COLO668 (cell line): ENCODE results near the gene KCNK5.

Experiments
- DNase-seq: peaks from one replicate; lab custom pipeline; 2025; ENCODE audit not compliant: unreplicated experiment; lab: John Stamatoyannopoulos, UW

The KCNK5 gene

DNA sequence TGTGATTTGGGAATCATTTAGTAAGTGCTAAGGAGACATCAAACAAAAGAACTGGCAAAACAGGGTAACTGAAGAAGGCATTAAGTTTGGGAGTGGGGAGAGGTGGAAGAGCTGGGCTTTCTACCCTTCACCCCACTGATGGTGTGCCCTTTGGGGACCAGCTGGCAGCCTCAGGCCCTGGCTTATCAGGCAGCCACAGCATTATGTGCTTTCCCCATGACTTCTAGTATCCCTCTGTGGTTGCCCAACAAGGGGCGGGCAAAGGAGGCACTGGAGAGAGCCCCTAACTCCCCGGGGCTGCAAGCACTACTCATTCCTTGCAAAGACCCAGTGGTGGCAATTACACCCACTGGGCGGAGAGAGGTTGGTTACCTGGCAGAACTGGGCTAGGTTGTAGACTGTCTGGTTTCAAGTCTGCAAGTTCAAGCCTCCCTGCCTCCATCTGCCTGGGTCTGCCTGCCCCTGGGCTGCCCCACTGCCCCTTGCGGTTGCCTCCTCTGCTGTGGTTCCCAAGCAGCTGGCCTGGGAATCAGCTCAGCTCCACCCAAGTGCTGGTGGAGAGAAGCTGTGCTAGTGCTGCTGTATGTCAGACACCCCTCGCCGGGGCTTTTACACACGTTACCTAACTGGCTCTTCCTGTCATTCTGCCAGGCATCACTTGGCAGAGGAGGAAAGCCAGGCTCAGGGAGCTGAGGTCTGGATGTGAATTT lies 29.9 kb downstream of the KCNK5 start:
- no peak for DNase-seq

GRCh38 chr6:39198528-39198927 lies 30.7 kb downstream of the KCNK5 start:
- no peak for DNase-seq

GRCh38 chr6:39197922-39198500 lies 31.3 kb downstream of the KCNK5 start:
- DNase-seq, result no peak

DNA sequence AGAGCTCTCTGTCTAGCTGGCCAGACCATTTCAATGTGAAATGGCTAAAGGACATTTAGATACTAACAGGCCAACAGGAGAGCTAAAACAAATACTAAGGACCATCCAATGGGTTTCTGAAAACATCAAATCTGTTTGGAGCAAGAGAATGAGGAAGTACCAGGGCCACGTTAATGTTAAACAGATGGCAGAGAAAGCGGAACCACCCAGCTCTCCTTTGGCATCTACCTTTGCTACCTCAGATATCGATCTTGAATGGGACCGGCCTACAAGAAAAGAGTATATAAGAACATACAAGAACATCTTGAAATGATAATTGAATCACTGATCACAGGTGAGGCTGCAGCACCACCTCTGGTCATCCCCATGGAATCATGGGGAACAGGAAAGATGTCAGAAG lies 31.8 kb downstream of the KCNK5 start:
- no peak for DNase-seq

- DNase-seq, result peak; percentile 2
These were observed 32.6 kb downstream of the KCNK5 start for GRCh38 chr6:39196673-39197091.

GRCh38 chr6:39195792-39196385 lies 33.4 kb downstream of the KCNK5 start:
- no peak for DNase-seq

DNA sequence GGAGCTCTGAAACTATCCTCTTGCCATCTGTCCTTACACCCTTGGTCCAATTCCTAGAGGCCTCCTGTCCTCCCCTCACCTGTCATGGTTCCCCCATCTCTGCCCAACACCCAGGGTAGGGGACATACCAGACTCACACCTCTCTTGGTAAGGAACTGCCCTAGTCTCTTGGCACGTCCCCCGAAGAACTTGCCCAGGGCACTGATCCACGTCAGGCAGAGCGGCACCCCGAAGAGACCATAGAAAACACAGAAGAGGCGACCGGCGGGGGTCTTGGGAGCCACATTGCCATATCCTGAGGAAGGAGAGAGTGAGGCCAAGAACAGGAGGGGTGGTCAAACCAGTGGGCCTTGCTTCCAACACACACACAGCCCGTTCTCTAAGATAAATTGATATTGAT lies 34.8 kb downstream of the KCNK5 start:
- no peak for DNase-seq

DNA sequence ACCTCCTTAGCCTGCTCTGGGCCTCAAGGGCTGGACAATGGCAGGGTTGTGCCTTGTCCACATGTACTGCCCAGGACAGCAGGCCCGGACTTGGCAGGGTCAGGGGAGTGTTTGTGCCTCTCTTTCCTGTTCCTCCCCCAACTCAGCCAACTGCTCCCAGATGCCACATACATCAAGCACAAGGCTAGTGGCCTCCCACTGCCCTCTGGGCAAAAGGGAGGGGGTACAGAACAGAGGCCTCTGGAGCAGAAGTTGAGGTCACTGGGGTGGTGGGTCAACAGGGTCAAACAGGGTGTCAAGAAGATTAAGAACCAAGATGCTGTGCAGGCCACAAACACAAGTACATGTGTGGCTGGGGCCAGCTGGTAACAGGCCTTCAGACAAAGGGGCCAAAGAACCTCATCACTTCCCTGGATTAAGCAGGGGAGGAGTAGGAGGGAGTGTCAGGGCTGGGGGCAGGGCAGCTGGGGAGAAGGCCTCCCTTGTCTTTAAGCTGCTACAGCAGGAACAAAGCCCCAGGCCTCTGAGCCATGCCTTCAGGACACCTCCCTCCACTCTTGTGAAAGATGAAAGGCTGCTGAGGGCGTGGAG lies 36.0 kb downstream of the KCNK5 start:
- DNase-seq, result no peak

DNA sequence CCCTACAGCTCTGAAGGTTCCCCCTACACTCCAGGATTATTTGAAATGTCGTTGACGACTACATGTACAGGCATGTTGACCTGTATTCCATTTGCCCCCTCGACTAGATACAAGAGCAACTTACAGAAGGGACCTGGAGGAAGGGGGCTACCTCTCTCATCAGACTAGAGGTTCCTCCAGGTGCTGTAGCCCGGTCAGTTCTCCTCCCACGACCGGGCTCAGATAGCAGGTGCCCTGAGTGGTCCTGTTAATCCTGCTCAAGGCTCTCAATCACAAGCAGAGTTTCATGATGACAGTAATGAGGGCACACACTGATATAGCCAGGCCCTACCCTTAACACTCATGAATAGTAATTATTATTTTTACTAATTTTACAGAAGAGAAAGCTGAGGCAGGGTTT lies 36.5 kb downstream of the KCNK5 start:
- DNase-seq, result no peak

DNA sequence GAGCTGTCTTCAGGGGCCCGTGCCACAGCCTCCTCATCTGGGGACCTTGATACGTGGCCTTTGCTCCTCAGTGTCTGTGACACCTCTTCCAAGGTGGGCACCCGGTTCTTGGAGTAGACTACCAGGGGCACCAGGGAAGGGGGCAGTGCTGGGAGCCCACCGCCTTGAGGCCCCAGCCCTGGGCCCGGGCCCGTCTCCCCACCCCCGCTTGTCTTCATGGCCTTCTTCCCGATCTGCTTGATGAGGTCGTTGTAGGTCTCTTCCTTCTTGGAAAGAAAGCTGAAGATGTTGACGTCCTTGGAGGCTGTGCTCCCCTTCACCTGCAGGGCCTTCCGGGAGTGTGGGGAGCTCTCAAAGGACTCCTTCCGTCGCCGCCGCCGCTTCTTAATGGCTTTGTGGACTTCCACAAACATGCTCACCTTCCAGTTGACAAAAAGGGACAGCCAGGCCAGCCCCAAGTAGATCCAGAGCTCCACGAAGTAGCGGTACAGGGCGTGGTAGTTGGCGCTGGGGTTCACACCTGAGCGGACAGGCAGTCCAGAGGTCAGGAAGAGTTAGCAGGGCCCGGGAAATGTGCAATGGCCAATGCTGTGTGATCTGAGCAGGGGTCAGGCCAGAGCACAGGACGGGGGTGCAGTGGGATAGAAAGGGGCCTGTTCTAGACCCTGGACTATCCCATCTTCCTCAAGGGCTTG lies 37.9 kb downstream of the KCNK5 start:
- no peak for DNase-seq

DNA sequence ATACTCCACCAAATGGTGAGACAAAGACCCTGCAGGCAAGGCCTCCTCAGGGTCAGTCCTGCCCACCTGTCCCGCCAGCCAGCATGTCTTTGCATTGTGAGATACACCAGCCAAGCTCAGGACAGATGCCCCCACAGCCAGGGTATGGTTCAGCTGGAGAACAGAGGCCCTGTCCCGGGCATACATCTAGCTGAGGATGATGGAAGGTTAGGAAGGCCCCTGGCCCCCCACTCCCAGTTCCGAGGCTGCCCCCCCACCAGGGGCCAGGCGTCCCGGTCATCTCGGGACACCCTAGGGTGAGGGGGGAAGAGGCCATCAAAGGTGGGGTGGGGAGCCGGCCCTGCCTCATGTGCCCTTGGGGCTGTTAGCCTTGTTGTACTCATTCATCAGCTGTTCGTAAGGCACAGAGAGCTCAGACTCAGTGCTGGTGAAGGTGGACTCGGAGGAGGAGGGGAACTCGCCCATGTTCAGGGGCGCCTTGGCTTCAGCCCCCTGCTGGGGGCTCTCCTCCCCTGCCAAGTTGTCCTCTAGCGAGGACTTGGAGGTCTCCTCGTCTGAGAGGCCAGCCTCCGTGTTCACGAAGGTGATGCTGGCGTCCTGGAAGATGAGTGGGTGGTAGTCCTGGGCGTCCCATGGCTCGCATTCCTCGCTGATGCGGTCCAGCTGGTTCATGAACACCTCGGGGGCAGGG lies 38.6 kb downstream of the KCNK5 start:
- DNase-seq, result no peak

DNA sequence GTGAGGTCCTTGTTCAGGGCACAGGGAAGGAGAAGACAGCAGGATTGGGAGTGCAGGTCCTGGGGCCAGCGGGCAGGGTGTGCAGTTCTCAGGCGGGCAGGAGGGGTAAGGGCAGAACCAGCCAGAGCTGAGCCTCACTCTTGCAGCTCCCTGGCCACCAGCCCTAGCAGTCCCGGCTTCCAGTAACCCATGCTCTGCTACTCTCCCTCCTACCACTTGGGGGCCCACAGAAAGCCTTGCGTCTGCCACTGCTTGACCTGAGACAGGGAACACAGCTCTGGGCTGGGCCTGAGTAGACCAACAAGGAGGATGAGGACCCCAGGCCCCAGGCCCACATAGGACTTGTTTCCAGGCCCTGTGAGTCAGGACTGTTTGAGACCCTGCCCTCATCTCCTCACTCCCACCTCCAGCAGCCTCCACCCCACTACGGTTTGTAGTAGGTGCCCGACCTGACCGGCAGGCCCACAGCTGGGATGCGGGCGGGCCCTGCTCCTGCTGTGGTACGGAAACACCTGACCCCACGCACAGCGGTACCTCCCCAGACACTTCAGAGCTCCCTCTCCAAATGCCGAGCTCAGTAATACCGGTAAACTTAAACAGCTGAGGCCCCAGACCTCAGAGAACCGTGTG lies 39.2 kb downstream of the KCNK5 start:
- DNase-seq, result peak; percentile 3

DNA sequence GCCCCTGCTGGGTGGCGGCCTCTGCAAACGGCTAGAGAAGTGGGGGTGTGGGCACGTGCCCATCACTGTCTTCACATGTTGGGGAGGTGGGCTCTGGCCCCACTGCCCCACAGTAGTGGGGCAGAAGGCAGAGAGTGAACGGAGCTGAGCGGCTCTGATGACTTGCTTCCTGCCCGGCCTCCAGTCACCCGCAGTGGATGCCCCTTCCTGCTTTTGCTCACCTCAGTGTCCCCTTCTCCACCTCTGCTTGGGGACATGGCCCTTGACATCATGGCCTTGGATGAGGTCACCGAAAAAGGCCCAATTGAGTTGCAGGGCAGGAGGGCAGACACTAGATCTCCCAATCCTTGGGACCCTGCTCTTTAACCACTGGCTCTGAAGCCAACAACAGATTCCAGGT lies 40.1 kb downstream of the KCNK5 start:
- DNase-seq, result no peak

GRCh38 chr6:39188571-39188970 lies 40.7 kb downstream of the KCNK5 start:
- no peak for DNase-seq

GRCh38 chr6:39188098-39188450 lies 41.2 kb downstream of the KCNK5 start:
- DNase-seq, result no peak

DNA sequence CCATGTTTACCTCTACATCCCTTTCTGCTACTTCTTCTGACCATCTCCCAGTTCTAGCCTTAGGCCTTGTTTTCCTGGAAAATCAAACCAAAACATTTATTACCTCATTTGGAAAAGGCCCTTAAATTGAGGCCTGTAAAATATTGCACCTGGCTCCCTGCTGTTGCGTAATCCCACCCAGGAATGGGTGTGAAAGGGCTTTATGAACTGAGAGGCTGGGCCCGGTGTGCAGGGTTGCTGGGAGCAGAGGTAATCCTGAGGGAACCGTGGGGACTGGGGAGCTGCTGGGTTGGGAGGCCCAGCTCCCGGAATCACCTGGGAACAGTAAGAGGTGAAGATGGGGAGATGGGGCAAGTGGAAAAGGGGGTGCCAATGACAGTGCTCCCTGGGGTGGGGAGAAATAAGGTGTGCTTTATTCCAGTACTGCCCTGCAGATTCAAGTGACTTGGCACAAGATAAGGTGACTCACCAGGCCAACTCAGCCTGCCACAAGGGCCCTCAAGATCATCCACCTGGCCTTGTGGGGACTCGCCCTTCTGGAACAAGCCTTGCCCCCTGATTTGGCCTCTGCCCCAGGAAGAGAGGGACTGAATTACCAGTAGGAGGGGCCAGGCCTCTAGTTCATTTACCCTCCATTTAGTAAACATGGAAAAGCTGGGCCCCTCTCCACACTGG lies 44.2 kb downstream of the KCNK5 start:
- peak; percentile 10 for DNase-seq

DNA sequence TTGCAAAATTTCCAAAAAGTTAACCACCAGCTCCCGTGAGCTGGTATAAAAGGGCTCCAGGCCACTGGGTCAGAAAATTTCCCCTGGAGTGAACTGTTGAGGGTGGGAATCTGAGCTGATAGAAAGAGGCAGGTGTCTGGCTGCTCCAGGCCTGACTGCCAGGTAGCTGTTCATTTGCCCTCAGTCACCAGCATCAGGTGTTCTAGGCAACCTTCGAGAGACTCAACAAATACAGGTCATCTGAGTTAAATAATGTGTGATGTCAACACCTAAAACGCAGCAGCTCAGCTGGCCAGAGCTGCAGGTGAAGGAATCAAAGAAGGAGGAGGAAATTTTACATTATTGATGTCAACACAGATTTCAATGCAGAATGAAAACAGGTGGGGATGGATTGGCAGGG lies 46.7 kb downstream of the KCNK5 start:
- DNase-seq, result peak; percentile 33

DNA sequence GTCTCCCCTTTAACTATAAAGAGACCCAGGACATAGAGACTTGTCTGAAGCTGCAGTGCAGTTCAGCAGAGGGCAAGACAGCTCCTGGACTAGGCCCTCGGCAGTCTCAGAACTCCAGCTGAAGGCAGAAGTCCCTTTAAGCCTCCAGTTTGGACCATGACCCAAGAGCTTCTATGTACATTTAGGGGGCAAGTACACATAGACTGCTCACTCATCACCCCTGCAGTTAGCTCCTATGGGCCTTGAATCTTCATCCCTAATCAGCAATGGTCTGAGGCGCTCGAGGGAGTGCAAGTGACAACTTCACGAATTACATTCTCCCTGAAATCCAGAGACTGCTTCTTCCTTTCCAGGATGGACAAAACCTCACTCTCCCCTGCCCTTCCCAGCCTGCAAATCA lies 47.4 kb downstream of the KCNK5 start:
- no peak for DNase-seq

DNA sequence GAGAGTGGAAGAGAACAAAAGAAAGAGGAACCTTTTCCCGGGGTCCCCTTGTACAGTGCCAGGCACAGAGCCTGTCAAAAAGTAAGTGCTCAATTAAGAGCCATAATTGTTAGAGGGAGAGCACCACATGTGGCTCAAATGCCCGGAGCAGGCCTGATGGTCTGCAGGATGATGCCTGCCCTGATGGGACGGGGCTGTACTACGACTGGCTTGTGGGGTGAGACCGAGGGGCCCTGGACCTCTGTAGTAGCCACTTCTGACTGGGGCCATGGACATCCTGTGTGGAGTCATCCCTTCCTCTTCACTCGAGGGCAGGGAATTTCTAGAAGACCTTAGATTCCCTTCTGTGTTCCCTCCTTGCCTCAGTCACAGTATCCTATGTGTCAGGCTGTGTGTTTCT lies 47.9 kb downstream of the KCNK5 start:
- DNase-seq, result no peak

DNA sequence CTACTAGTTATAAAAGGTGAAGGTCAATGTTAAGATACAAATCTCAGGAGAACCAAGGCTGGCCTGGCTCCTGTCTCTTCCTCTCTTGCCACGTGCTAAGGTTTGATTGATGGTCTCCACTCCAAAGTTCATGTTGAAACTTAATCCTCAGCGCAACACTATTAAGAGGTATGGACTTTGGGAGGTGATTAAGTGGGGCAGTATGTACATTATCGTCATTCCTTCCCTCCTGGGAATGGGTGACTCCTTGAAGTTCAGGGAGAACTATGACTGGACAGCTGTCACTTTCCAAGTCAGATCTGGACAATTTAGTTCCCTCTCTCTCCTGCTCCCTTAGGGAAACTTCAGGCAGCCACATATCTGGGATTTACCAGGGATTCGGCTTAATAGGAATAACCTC lies 50.5 kb downstream of the KCNK5 start:
- no peak for DNase-seq
